ENCODE results near the gene THAP8.

THAP8 gene

DNA sequence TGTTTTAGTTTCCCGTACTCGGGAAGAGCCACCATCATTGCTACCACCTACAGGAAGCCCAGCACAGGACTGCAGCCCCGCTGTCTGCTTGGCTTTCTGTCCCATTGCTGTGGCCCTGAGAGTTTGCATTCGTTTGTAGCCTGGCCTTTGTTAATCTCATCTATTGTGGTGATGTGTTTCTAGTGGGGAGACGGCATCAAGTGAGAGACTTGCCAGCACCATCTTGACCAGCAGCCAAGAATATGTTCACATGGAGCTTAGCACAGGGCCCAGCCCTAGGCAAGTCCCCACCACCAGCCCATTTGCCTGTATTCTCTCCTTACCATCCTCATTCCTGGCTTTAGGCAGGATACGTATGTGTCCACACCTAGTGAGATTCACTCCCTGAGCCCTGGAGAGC, 39.6 kb upstream of the THAP8 start:
- peaks cover 73% of the 10 kb centered on the region; the same call in 1 of the 2 replicates for H3K36me3 ChIP-seq (ENCODE audit: insufficient read depth, low read length)
- no peak overlapping the region for H2AFZ ChIP-seq (ENCODE audit: low read length)
- H3K4me1 ChIP-seq (ENCODE audit: insufficient read depth, low read length, poor library complexity, severe bottlenecking) = no peaks in the 10 kb centered on the region

GRCh38 chr19:36093146-36093662, 39.1 kb upstream of the THAP8 start:
- Histone ChIP-seq H3K27me3 (ENCODE audit: insufficient read depth, low read length, poor library complexity, severe bottlenecking) (no peaks in the 10 kb centered on the region), H3K9me2 (replicated peaks; ENCODE audit: low read depth, low read length) (no peaks in the 10 kb centered on the region), H2AFZ (ENCODE audit: low read length) (no peak overlapping the region), H3K79me2 (ENCODE audit: insufficient read depth, low read length) (no peaks in the 10 kb centered on the region), H4K20me1 (ENCODE audit: insufficient read depth, low read length, poor library complexity, severe bottlenecking) (no peaks in the 10 kb centered on the region), H3K4me2 (ENCODE audit: low read depth, low read length, poor library complexity, severe bottlenecking) (no peak overlapping the region), H3F3A (ENCODE audit: low read depth) (no peaks in the 10 kb centered on the region), H3K9ac (ENCODE audit: low read depth, low read length, poor library complexity, severe bottlenecking) (no peak overlapping the region), H3K36me3 (ENCODE audit: insufficient read depth, low read length) (peaks cover 76% of the 10 kb centered on the region; the same call in 1 of the 2 replicates), H3K4me3 (ENCODE audit: low read length, poor library complexity, severe bottlenecking) (no peak overlapping the region), H3K4me1 (ENCODE audit: insufficient read depth, low read length, poor library complexity, severe bottlenecking) (no peaks in the 10 kb centered on the region), H3K9me3 (ENCODE audit: insufficient read depth, low read depth, low read length) (no peaks in the 10 kb centered on the region)
- TF ChIP-seq EZH2phosphoT487 (IDR thresholded peaks at IDR 0.05; ENCODE audit: borderline replicate concordance) (no peak), CTCF (conservative IDR thresholded peaks at IDR 0.05; ENCODE audit: low read length) (no peak)

More for the DNA sequence above, 39.6 kb upstream of the THAP8 start:
- no peak overlapping the region for H3K4me2 ChIP-seq (ENCODE audit: low read depth, low read length, poor library complexity, severe bottlenecking)
- no peak for TF ChIP-seq CTCF (conservative IDR thresholded peaks at IDR 0.05; ENCODE audit: low read length)
- no peak overlapping the region for H3K4me3 ChIP-seq (ENCODE audit: low read length, poor library complexity, severe bottlenecking)
- no peaks in the 10 kb centered on the region for H3K9me2 ChIP-seq (replicated peaks; ENCODE audit: low read depth, low read length)
- no peaks in the 10 kb centered on the region for H3F3A ChIP-seq (ENCODE audit: low read depth)
- H3K9me3 ChIP-seq (ENCODE audit: insufficient read depth, low read depth, low read length) = no peaks in the 10 kb centered on the region
- H3K9ac ChIP-seq (ENCODE audit: low read depth, low read length, poor library complexity, severe bottlenecking) = no peak overlapping the region
- no peaks in the 10 kb centered on the region for H4K20me1 ChIP-seq (ENCODE audit: insufficient read depth, low read length, poor library complexity, severe bottlenecking)
- no peaks in the 10 kb centered on the region for H3K79me2 ChIP-seq (ENCODE audit: insufficient read depth, low read length)
- H3K27me3 ChIP-seq (ENCODE audit: insufficient read depth, low read length, poor library complexity, severe bottlenecking) = no peaks in the 10 kb centered on the region

- no peaks in the 10 kb centered on the region for H3K27me3 ChIP-seq (ENCODE audit: insufficient read depth, low read length, poor library complexity, severe bottlenecking)
- H2AFZ ChIP-seq (ENCODE audit: low read length) = no peak overlapping the region
- H3K9me2 ChIP-seq (replicated peaks; ENCODE audit: low read depth, low read length) = no peaks in the 10 kb centered on the region
- TF ChIP-seq CTCF (conservative IDR thresholded peaks at IDR 0.05; ENCODE audit: low read length) (no peak), EZH2phosphoT487 (IDR thresholded peaks at IDR 0.05; ENCODE audit: borderline replicate concordance) (no peak)
- H3K9ac ChIP-seq (ENCODE audit: low read depth, low read length, poor library complexity, severe bottlenecking) = no peak overlapping the region
- H3K36me3 ChIP-seq (ENCODE audit: insufficient read depth, low read length) = peaks cover 83% of the 10 kb centered on the region; the same call in 1 of the 2 replicates
- no peaks in the 10 kb centered on the region for H3K9me3 ChIP-seq (ENCODE audit: insufficient read depth, low read depth, low read length)
- H3K4me1 ChIP-seq (ENCODE audit: insufficient read depth, low read length, poor library complexity, severe bottlenecking) = no peaks in the 10 kb centered on the region
- no peak overlapping the region for H3K4me2 ChIP-seq (ENCODE audit: low read depth, low read length, poor library complexity, severe bottlenecking)
- H4K20me1 ChIP-seq (ENCODE audit: insufficient read depth, low read length, poor library complexity, severe bottlenecking) = no peaks in the 10 kb centered on the region
- H3K4me3 ChIP-seq (ENCODE audit: low read length, poor library complexity, severe bottlenecking) = no peak overlapping the region
- no peaks in the 10 kb centered on the region for H3F3A ChIP-seq (ENCODE audit: low read depth)
- no peaks in the 10 kb centered on the region for H3K79me2 ChIP-seq (ENCODE audit: insufficient read depth, low read length)
Measured at GRCh38 chr19:36092566-36092965, 38.5 kb upstream of the THAP8 start.

Measured in Loucy (cell line).